HG02870 (cell line): ENCODE measurements around the gene NCLN.
A peak's percentile ranks its signal among the peaks of the same experiment; 100 is the strongest.
"Not testable (repeated sequence)": the region's sequence is repeated elsewhere in the genome, so short reads cannot be mapped to it uniquely, and the experiment has no call there.

Experiments used
- ATAC-seq: cut with Tn5 transposase; IDR thresholded peaks from one replicate; pipeline ENCODE4 v1.9.1; 2021; ENCODE audit warnings: mild to moderate bottlenecking, moderate library complexity; ENCODE audit not compliant: unreplicated experiment

The NCLN gene

DNA sequence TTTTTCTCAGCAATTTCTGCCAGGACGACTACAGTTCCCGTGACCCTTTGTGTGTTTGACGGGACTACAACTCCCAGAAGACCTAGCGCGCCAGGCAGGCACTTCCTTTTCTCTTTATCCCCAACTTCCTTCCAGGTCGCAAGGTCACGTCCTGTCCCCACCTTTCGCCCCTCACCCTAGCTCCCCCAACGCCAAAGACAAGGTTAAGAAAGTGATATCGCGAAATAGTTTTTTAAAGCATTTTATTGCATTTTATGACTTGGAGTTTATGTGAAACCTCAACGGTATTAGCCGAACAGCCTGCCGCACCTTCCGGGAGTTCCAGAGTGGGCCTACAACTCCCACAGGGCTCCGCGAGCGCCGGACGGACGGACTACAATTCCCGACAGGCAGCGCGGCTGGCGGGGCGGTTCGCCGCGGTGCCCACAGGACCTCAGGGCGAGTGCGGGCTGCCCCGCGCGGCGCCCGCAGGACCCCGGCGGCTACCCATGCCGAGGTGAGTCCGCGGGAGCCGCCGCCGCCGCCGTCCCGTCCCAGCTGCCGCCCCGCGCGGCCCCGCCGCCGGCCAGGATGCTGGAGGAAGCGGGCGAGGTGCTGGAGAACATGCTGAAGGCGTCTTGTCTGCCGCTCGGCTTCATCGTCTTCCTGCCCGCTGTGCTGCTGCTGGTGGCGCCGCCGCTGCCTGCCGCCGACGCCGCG lies at the start of gene NCLN:
NCLN (plus strand) TSS at position 470 of the 699 bp plus-strand sequence; CDS start at position 571, 101 bp downstream.
- peak; percentile 63 for ATAC-seq

DNA sequence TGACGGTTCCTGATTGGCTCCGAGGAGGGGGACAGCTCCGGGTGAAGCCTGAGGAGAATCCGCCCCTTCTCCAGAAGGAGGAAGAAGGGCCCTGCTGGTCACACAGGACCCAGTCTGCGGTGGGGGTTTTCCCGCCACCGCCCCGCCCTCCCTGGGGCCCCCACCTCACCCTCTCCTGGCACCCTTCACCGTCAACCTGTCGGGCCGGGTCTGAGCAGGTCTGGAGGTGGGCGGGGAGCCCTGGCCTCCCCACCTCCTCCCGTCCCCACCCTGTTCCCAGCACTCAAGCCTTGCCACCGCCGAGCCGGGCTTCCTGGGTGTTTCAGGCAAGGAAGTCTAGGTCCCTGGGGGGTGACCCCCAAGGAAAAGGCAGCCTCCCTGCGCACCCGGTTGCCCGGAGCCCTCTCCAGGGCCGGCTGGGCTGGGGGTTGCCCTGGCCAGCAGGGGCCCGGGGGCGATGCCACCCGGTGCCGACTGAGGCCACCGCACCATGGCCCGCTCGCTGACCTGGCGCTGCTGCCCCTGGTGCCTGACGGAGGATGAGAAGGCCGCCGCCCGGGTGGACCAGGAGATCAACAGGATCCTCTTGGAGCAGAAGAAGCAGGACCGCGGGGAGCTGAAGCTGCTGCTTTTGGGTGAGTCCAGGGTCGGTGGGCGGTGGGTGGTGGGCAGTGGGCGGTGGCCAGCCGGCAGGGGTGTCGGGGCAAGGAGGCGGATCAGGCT lies 49.6 kb upstream of the NCLN start, which contains the start of gene GNA15:
GNA15 (plus strand) TSS at position 73 of the 723 bp plus-strand sequence; CDS start at position 491, 418 bp downstream.
- no peak for ATAC-seq

- ATAC-seq, result no peak
These were observed 49.1 kb upstream of the NCLN start for GRCh38 chr19:3136684-3137055.

- no peak for ATAC-seq
These were observed 48.6 kb upstream of the NCLN start for GRCh38 chr19:3137119-3137518.

DNA sequence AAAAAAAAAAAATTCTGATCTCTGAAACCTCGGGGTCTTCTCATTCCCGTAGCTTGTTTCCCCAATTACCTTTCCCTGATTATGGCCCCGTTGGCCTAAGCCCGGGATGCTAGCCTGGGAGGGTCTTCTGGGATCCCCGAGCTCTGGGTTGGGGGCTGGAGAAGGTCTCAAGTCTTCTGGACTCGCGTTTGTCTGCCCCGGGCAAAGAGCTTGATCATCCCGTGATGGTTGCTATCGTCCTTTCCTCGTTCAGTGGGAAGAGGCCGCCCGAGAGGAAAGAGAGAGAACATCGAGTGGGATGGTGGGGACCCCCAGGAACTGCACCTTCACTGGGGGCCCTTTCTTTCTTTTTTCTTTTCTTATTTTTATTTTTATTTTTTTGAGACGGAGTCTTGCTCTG lies 47.5 kb upstream of the NCLN start:
- ATAC-seq, result no peak

GRCh38 chr19:3140667-3141038 lies 45.1 kb upstream of the NCLN start:
- ATAC-seq, result no peak

- ATAC-seq, result no peak
These were observed 43.4 kb upstream of the NCLN start for GRCh38 chr19:3142292-3142670.

DNA sequence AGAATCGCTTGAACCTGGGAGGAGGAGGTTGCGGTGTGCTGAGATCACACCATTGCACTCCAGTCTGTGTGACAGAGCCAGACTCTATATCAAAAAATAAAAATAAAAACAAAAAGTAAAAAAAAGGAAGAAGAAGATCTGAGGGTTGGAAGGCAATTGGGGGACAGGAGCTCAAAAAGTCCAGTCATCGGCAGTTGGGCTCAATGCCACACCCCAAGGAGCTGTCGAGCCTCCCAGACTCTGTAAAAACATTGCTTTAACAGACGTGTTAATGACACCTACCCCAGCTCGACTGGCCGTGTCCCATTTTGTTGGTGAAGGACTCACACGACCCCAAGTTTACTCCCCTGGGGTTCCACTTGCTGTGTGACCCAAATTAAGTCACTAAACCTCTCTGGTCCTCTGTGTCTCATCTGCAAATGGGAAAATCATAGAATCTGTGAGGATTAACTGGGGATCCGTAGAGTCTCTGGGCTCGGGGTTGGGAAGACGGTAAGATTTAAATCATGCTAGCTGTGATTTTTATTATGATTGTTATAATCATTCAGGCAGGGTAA lies 42.9 kb upstream of the NCLN start:
- ATAC-seq, result no peak

GRCh38 chr19:3145909-3146676 lies 39.6 kb upstream of the NCLN start:
- no peak for ATAC-seq

DNA sequence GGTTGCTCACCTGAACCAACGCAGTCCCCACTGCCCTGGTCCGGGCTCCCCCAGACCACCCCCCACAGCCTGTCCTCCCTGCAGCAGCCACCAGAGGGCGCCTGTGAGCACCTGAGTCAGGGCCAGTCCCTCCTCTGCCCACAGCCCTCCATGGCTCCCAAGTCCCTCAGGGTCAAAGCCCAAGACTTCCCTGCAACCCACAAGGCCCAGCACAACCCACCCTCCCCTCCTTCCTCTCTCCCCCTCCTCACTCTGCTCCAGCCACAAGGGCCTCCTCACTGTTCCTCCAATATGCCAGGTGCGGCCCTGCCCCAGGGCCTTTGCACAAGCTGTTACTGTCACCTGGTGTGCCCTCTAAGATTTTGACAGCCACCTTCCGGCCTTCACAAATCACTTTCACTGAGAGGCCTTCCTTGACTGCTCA lies 39.0 kb upstream of the NCLN start:
- no peak for ATAC-seq

DNA sequence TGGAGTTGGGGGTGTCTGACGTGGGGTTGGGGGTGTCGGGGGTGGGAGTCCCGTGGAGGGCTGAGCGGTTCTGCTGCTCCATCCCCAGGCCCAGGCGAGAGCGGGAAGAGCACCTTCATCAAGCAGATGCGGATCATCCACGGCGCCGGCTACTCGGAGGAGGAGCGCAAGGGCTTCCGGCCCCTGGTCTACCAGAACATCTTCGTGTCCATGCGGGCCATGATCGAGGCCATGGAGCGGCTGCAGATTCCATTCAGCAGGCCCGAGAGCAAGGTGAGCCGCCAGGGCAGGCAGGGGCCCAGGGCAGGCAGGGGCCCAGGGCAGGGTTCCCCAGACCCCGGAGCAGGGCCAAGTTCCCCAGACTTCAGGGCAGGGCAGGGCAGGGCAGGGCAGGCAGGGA lies 37.2 kb upstream of the NCLN start:
- ATAC-seq, result no peak

GRCh38 chr19:3149089-3149488 lies 36.6 kb upstream of the NCLN start:
- no peak for ATAC-seq

- no peak for ATAC-seq
These were observed 35.9 kb upstream of the NCLN start for GRCh38 chr19:3149526-3150505.

GRCh38 chr19:3150739-3151329 lies 34.9 kb upstream of the NCLN start:
- ATAC-seq, result no peak

DNA sequence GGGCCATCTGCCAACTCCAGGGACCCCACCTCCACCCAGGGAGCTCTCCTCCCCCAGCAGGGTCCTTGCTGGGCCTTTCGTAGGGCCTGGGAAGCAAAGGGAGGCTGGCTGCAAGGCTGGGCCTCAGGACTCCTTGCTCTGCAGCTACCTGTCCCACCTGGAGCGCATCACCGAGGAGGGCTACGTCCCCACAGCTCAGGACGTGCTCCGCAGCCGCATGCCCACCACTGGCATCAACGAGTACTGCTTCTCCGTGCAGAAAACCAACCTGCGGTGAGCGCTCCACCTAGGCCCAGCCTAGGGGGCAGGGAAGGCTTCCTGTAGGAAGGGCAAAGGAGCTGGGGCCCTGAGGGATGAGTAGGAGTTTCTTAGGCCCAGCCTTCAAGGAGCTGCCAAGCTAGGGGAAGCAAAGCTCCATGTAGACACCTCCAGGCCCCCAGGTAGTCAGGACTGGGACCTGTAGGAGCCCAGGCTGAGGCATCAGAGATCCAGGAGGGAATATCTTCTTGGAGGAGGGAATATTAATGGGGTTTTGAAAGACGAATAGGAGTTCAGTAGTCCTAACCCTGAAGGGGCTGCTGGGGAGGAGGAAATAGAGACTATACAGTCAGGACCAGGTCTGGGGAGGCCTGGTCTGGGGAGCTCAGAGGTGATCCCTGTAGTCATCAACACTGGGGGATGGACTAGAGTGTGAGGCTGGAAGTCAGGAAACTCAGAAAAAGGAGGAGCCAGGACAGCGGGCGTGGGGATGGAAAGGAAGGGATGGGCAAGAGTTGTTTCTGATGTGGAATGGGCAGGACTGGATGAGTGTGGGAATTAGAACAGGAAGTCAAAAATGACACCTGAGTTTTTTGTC lies 33.9 kb upstream of the NCLN start:
- ATAC-seq, result no peak

- no peak for ATAC-seq
These were observed 33.3 kb upstream of the NCLN start for GRCh38 chr19:3152419-3152780.

DNA sequence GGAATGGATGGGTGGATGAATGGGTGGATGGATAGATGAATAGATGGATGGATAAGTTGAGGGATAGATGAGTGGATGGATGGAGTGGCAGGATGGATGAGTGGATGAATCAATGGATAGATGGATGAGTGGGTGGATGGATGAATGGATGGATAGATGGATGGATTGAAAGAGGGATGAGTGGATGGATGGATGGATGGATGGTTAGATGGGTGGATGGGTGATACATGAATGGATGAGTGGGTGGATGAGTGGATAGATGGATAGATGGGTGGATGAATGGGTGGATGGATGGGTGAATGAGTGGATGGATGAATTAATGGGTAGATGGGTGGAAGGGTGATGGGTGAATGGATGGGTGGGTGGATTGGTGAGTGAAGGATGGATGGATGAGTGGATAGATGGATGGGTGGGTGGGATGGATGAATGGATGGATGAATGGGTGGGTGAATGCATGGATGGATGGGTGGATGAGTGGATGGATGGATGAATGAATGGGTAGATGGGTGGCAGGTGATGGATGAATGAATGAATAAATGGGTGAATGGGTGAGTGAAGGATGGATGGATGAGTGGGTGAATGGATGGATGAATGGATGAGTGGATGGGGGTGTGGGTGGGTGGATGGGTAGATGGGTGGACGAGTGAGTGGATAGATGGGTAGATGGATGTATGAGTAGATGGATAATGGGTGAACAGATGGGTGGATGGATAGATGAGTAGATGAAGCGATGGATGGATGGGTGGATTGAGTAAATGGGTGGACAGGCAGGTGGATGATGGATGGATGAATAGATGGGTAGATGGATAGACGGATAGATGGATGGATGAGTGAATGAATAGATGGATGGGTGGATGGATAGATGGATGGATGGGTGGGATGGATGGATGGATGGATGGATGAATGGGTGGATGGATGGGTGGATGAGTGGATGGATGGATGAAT lies 32.2 kb upstream of the NCLN start:
- no peak for ATAC-seq

DNA sequence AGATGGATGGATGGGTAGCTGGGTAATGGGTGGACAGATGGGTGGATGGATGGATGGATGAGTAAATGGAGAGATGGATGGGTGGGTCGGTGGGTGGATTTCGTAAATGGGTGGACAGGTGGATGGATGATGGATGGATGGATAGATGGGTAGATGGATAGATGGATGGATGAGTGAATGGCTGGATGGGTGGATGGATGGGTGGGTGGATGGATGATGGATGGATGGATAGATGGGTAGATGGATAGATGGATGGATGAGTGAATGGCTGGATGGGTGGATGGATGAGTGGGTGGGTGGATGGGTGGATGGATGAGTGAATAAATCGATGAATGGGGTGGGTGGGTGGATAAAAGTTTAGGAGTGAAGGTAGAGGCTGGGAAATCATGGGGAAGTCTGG lies 31.3 kb upstream of the NCLN start:
- ATAC-seq, result not testable (repeated sequence)
